PFSK-1 (cell line): ENCODE results near the gene SLC6A15.

ENCODE experiments used
- POLR2AphosphoS5 ChIP-seq: IDR thresholded peaks from 2 replicates; pipeline ENCODE4 v1.6.1; 2012; ENCODE audit warnings: low read depth, mild to moderate bottlenecking, control low read depth, low read length, moderate library complexity
- REST ChIP-seq, 2 experiments: IDR thresholded peaks; 2 replicates each; pipeline versions ENCODE4 v1.6.1 to v1.8.0; 2011 to 2012; ENCODE audit warnings: low read depth in 2 of 2, low read length in 2 of 2, control low read depth in 1 of 2, inconsistent platforms in 1 of 2, mild to moderate bottlenecking in 1 of 2, moderate library complexity in 1 of 2; ENCODE audit not compliant: insufficient read depth in 1 of 2
- SIN3A ChIP-seq: IDR thresholded peaks from 2 replicates; pipeline ENCODE4 v1.6.1; 2012; ENCODE audit warnings: mild to moderate bottlenecking, low read length, moderate library complexity, borderline replicate concordance; ENCODE audit not compliant: insufficient read depth
- TAF1 ChIP-seq: IDR thresholded peaks from 2 replicates; pipeline ENCODE4 v1.6.1; 2012; ENCODE audit warnings: low read length, control low read depth, borderline replicate concordance; ENCODE audit not compliant: insufficient read depth

- no peak for TF ChIP-seq POLR2AphosphoS5
- no peak for TF ChIP-seq SIN3A
- TF ChIP-seq REST (IDR thresholded peaks at IDR 0.05; ENCODE audit: insufficient read depth in 1 of 2, low read depth in 2 of 2, low read length in 2 of 2), result no peak
- no peak for TF ChIP-seq TAF1
These were observed 24.8 kb upstream of the SLC6A15 start for GRCh38 chr12:84937415-84937814.
